ENCODE results near the gene ZNF345. TPM values are rescaled to one million over a fixed set of nuclear protein-coding genes. Genes with fewer than 3 reads are reported as not detected.

ZNF345 gene
- total RNA-seq (2014; rRNA removed; shearing (Covaris generic)) (1.7 and 5.7 TPM in 2 replicates), polyA plus RNA-seq (2016; fragmentation: Nextera tagmentation; extraction: Ambion mirVana) (3.2 and 4.6 TPM in 2 replicates)

DNA sequence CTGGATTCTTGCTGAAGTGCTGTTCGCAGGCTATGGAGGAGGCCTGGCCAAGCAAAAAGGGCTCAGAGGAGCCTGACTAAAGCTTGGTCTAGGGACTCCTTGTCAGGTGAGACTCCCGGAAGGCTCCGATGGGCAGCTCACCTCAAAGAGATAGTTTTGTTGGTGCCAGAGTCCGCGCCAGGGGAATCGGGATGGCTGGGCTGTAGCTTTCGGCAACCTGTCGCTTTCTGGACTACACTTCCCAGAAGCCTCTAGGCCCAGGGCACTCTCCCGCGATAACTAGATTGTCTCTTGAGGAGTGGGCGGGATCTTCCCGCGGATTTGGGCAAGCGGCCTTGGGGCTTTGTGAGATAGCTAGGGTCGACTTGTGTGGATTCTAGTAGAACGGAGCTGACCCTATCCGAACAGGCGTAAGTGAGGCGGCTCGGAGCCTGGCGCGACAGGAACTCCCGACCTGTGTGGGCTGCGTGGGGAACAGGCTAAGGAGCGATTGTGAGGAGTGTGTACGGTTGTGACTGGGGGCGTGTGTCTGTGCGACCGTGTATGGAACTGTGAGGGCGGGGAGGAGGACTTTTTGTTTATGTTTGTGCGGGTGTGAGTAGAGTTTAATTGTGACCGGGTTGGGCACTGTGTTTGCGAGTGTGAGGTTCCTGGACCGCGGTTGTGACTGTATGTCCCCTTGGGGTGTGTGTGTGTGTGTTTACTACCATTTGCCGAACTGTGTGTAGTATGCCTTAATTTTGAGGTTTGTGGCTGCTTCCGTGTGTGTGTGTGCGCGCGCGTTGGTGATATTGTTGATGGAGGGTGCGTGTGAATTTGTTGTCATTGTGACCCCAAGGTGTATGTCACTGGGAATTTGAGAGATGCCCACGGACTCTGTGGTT lies at the start of gene ZNF345:
TSS of gene ZNF345 (plus strand) at position 318 of the 884 bp plus-strand sequence. CDS start 25,955 bp downstream, outside the sequence.
- no peaks in the 10 kb centered on the region for H3K9me3 ChIP-seq (ENCODE audit: low read depth)
- peak within 1 kb of the TSS; percentile 99 for H2AFZ ChIP-seq
- H3K4me1 ChIP-seq (ENCODE audit: insufficient read depth): peaks cover 10% of the 10 kb centered on the region; the same call in 1 of the 2 replicates
- H3K36me3 ChIP-seq (ENCODE audit: low read depth): peaks cover 5% of the 10 kb centered on the region; the same call in 1 of the 2 replicates
- peak within 1 kb of the TSS; percentile 60 for H3K27ac ChIP-seq
- no peaks in the 10 kb centered on the region for H4K20me1 ChIP-seq (ENCODE audit: insufficient read depth)
- in situ Hi-C loops (cut with MboI): no loop called here
- peak within 1 kb of the TSS; percentile 90 for H3K4me3 ChIP-seq
- no peaks in the 10 kb centered on the region for H3K27me3 ChIP-seq (replicated peaks; ENCODE audit: insufficient read depth)
- H3K4me2 ChIP-seq (ENCODE audit: unreplicated experiment): peak within 1 kb of the TSS; percentile 96
- peak; percentile 98 for DNase-seq
- TF ChIP-seq EZH2 (IDR thresholded peaks at IDR 0.05; ENCODE audit: insufficient read depth, poor library complexity, severe bottlenecking) (no peak), EZH2phosphoT487 (IDR thresholded peaks at IDR 0.05; ENCODE audit: insufficient read depth, low read depth) (no peak)
- H3F3A ChIP-seq (ENCODE audit: insufficient read depth): peaks cover 10% of the 10 kb centered on the region; the same call in 1 of the 2 replicates
- H3K9ac ChIP-seq: peak within 1 kb of the TSS; percentile 88
- WGBS, 2 experiments (ENCODE audit: low coverage in 1 of 2, low lambda C conversion rate in 2 of 2, missing lambda C conversion rate in 2 of 2): 0 to 1% methylated on average over 41 to 43 of the region's 43 CpGs
- H3K9me2 ChIP-seq (ENCODE audit: insufficient read depth): no peaks in the 10 kb centered on the region
- peaks cover 45% of the 10 kb centered on the region for H3K79me2 ChIP-seq (ENCODE audit: insufficient read depth)

DNA sequence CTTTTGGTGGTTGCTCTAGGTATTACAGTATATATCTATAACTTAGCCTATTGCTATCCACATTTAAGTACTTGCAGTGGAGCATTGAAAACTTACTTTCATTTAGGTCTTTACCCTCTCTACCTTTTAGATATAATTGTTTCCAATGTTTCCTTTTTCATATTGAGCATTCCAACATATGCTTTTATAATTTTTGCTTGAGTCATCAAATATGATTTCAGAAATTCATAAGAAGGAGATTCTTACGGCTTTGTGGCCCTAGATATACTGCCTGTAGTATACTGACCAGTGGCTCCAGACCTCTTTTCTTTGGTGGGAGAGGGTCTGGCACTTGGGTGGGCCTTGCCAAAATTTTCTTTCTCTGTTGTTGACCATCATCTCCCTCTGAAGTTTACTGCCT lies 45.3 kb upstream of the ZNF345 start:
- Histone ChIP-seq H3K4me1 (ENCODE audit: insufficient read depth) (no peaks in the 10 kb centered on the region), H3K4me3 (no peak overlapping the region), H3K9ac (no peak overlapping the region), H3K27ac (no peak overlapping the region), H3K9me2 (ENCODE audit: insufficient read depth) (no peaks in the 10 kb centered on the region), H3F3A (ENCODE audit: insufficient read depth) (no peaks in the 10 kb centered on the region; the same call in 1 of the 2 replicates), H3K4me2 (ENCODE audit: unreplicated experiment) (no peak overlapping the region), H3K79me2 (ENCODE audit: insufficient read depth) (peaks cover 44% of the 10 kb centered on the region), H3K36me3 (ENCODE audit: low read depth) (peaks cover 42% of the 10 kb centered on the region; the same call in 1 of the 2 replicates), H4K20me1 (ENCODE audit: insufficient read depth) (no peaks in the 10 kb centered on the region), H3K9me3 (ENCODE audit: low read depth) (peaks cover 5% of the 10 kb centered on the region), H2AFZ (no peak overlapping the region), H3K27me3 (replicated peaks; ENCODE audit: insufficient read depth) (no peaks in the 10 kb centered on the region)
- WGBS, 2 experiments (ENCODE audit: low coverage in 1 of 2, low lambda C conversion rate in 2 of 2, missing lambda C conversion rate in 2 of 2): 81 to 100% methylated on average over 1 of the region's 1 CpG
- no peak for DNase-seq
- in situ Hi-C loops (cut with MboI): no loop called here
- TF ChIP-seq EZH2 (IDR thresholded peaks at IDR 0.05; ENCODE audit: insufficient read depth, poor library complexity, severe bottlenecking): no peak
- no peak for TF ChIP-seq EZH2phosphoT487 (IDR thresholded peaks at IDR 0.05; ENCODE audit: insufficient read depth, low read depth)

DNA sequence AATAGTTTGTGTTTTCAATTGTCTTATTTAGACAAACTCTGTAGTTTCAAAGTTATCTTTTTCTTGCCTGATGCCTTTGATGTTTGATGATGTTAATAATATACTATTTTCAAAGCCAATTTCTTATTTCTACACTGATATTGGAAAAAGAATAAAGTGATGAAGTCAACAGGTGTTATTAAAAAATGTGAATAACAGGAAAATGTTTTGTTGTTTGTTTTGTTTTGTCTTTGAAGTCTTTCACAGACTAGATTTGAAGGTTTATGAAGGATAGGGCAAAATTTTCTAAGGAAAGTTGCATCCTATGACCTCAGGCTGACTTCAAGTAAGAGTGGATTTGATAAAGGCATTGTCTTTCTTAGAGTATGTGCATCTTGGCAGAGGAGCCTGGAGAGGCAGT lies 43.6 kb upstream of the ZNF345 start:
- no peak overlapping the region for H3K4me3 ChIP-seq
- H3K79me2 ChIP-seq (ENCODE audit: insufficient read depth): peaks cover 44% of the 10 kb centered on the region
- in situ Hi-C loops (cut with MboI): no loop called here
- no peak overlapping the region for H3K4me2 ChIP-seq (ENCODE audit: unreplicated experiment)
- no peak overlapping the region for H3K9ac ChIP-seq
- H3K27ac ChIP-seq: no peak overlapping the region
- DNase-seq: no peak
- no peak overlapping the region for H2AFZ ChIP-seq
- H4K20me1 ChIP-seq (ENCODE audit: insufficient read depth): no peaks in the 10 kb centered on the region
- H3K9me3 ChIP-seq (ENCODE audit: low read depth): peaks cover 5% of the 10 kb centered on the region
- H3K9me2 ChIP-seq (ENCODE audit: insufficient read depth): no peaks in the 10 kb centered on the region
- no peak for TF ChIP-seq EZH2phosphoT487 (IDR thresholded peaks at IDR 0.05; ENCODE audit: insufficient read depth, low read depth)
- no peak for TF ChIP-seq EZH2 (IDR thresholded peaks at IDR 0.05; ENCODE audit: insufficient read depth, poor library complexity, severe bottlenecking)
- peaks cover 42% of the 10 kb centered on the region; the same call in 1 of the 2 replicates for H3K36me3 ChIP-seq (ENCODE audit: low read depth)
- H3F3A ChIP-seq (ENCODE audit: insufficient read depth): no peaks in the 10 kb centered on the region; the same call in 1 of the 2 replicates
- H3K27me3 ChIP-seq (replicated peaks; ENCODE audit: insufficient read depth): no peaks in the 10 kb centered on the region
- no peaks in the 10 kb centered on the region for H3K4me1 ChIP-seq (ENCODE audit: insufficient read depth)

DNA sequence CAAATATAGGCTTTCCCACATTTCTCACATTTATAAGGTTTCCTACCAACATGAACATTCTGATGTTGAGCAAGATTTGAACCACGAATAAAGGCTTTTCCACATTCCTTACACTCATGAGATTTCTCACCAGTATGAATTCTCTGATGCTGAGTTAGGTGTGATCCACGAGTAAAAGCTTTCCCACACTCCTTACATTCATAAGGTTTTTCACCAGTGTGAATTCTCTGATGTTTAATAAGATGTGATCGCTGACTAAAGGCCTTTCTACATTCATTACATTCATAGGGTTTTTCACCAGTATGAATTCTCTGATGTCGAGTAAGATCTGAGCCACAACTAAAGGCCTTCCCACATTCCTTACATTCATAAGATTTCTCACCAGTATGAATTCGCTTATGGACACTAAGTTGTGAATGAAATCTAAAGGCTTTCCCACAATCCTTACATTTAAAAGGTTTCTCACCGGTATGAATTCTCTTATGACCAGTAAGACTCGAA lies 31.5 kb upstream of the ZNF345 start:
- H3K9me2 ChIP-seq (ENCODE audit: insufficient read depth): no peaks in the 10 kb centered on the region
- H3K4me2 ChIP-seq (ENCODE audit: unreplicated experiment): no peak overlapping the region
- 88 to 91% methylated on average over 7 of the region's 7 CpGs for WGBS, 2 experiments (ENCODE audit: low coverage in 1 of 2, low lambda C conversion rate in 2 of 2, missing lambda C conversion rate in 2 of 2)
- H3K4me1 ChIP-seq (ENCODE audit: insufficient read depth): no peaks in the 10 kb centered on the region
- peaks cover 47% of the 10 kb centered on the region for H3K9me3 ChIP-seq (ENCODE audit: low read depth)
- no peak for TF ChIP-seq EZH2phosphoT487 (IDR thresholded peaks at IDR 0.05; ENCODE audit: insufficient read depth, low read depth)
- no peak for TF ChIP-seq EZH2 (IDR thresholded peaks at IDR 0.05; ENCODE audit: insufficient read depth, poor library complexity, severe bottlenecking)
- peaks cover 16% of the 10 kb centered on the region; the same call in 1 of the 2 replicates for H3K79me2 ChIP-seq (ENCODE audit: insufficient read depth)
- H3K27ac ChIP-seq: no peak overlapping the region
- peaks cover 97% of the 10 kb centered on the region for H3K36me3 ChIP-seq (ENCODE audit: low read depth)
- in situ Hi-C loops (cut with MboI): no loop called here
- peaks cover 23% of the 10 kb centered on the region for H3F3A ChIP-seq (ENCODE audit: insufficient read depth)
- no peak overlapping the region for H3K4me3 ChIP-seq
- DNase-seq: peak; percentile 9
- no peak overlapping the region for H2AFZ ChIP-seq
- no peaks in the 10 kb centered on the region for H3K27me3 ChIP-seq (replicated peaks; ENCODE audit: insufficient read depth)
- no peaks in the 10 kb centered on the region for H4K20me1 ChIP-seq (ENCODE audit: insufficient read depth)
- H3K9ac ChIP-seq: no peak overlapping the region
